Amniotic epithelial cell (primary cell): ENCODE measurements around the gene PPP2CA.
A peak's percentile ranks its signal among the peaks of the same experiment; 100 is the strongest.

ENCODE experiments used
- DNase-seq: peaks from one replicate; pipeline ENCODE4 v3.0.0-alpha.2; 2010; ENCODE audit warnings: low read depth

Gene PPP2CA

GRCh38 chr5:134189031-134189430 is 36.8 kb downstream of the PPP2CA start:
- no peak for DNase-seq

GRCh38 chr5:134188092-134188491 is 37.8 kb downstream of the PPP2CA start:
- DNase-seq = no peak

- peak; percentile 49 for DNase-seq
Measured at GRCh38 chr5:134184155-134185135, 41.4 kb downstream of the PPP2CA start.

GRCh38 chr5:134183481-134183880 is 42.4 kb downstream of the PPP2CA start:
- DNase-seq = no peak

GRCh38 chr5:134178096-134178419 is 47.8 kb downstream of the PPP2CA start:
- DNase-seq = no peak

- DNase-seq = peak; percentile 53
Measured at GRCh38 chr5:134177369-134178095, 48.3 kb downstream of the PPP2CA start.

- DNase-seq = peak; percentile 69
Measured at GRCh38 chr5:134176511-134177368, 49.1 kb downstream of the PPP2CA start, which contains the start of gene SKP1. Gene SKP1 (minus strand): TSS chr5:134176950. CDS start chr5:134174022, 2,928 bp downstream.

GRCh38 chr5:134175921-134176510 is 49.9 kb downstream of the PPP2CA start:
- DNase-seq = peak; percentile 34

GRCh38 chr5:134174841-134175839 is 50.7 kb downstream of the PPP2CA start:
- DNase-seq = peak; percentile 46

GRCh38 chr5:134171972-134172371 is 53.9 kb downstream of the PPP2CA start:
- DNase-seq = no peak

GRCh38 chr5:134162592-134162991 is 63.3 kb downstream of the PPP2CA start:
- DNase-seq = no peak

- DNase-seq = no peak
Measured at GRCh38 chr5:134161513-134162395, 64.1 kb downstream of the PPP2CA start.

GRCh38 chr5:134153657-134154056 is 72.2 kb downstream of the PPP2CA start:
- DNase-seq = peak; percentile 65

- DNase-seq = no peak
Measured at GRCh38 chr5:134153241-134153640, 72.6 kb downstream of the PPP2CA start.

GRCh38 chr5:134152173-134152832 is 73.6 kb downstream of the PPP2CA start:
- DNase-seq = peak; percentile 51

- peak; percentile 71 for DNase-seq
Measured at GRCh38 chr5:134151723-134152122, 74.2 kb downstream of the PPP2CA start.

- peak; percentile 29 for DNase-seq
Measured at GRCh38 chr5:134149571-134150303, 76.1 kb downstream of the PPP2CA start.

GRCh38 chr5:134148986-134149539 is 76.8 kb downstream of the PPP2CA start:
- DNase-seq = no peak
